ENCODE data around the gene PYCR2. TPM values are rescaled to one million over a fixed set of nuclear protein-coding genes. Genes with fewer than 3 reads are reported as not detected.
"Not testable (repeated sequence)": the region's sequence is repeated elsewhere in the genome, so short reads cannot be mapped to it uniquely, and the experiment has no call there.

PYCR2 gene
- total RNA-seq, 1 experiment from 2014 or later, result 104 TPM

DNA sequence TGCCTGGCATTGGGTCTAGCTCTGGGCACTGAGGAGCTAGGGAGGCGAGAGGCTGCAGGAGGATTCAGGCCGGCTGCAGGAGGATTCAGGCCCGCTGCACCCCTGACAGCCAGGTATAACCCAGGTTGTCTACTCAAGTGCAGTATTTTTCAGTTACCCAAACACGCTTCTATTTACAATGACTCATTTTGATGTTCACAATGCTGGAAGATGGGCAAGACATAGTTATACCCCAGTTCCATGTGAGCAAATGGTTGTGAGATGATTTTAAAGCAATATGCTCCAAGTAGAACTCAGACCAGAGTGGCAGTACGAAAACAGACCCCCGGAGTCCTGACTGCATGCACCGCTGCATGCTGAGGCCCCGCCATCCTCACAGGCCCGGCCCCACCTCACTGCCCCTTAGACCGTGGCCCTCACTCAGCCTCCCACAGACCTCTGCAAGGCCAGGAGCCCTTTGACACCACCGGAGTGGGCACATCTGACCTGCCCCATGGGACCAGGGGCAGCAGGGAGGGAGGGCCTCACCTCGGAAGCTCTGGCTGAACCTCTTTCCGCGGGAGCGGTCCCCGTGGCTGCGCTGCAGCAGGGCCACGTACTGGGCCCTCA is 35.7 kb downstream of the PYCR2 start:
- TF ChIP-seq, protein P1, sequence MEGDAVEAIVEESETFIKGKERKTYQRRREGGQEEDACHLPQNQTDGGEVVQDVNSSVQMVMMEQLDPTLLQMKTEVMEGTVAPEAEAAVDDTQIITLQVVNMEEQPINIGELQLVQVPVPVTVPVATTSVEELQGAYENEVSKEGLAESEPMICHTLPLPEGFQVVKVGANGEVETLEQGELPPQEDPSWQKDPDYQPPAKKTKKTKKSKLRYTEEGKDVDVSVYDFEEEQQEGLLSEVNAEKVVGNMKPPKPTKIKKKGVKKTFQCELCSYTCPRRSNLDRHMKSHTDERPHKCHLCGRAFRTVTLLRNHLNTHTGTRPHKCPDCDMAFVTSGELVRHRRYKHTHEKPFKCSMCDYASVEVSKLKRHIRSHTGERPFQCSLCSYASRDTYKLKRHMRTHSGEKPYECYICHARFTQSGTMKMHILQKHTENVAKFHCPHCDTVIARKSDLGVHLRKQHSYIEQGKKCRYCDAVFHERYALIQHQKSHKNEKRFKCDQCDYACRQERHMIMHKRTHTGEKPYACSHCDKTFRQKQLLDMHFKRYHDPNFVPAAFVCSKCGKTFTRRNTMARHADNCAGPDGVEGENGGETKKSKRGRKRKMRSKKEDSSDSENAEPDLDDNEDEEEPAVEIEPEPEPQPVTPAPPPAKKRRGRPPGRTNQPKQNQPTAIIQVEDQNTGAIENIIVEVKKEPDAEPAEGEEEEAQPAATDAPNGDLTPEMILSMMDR (conservative IDR thresholded peaks at IDR 0.05), result no peak
- Histone ChIP-seq H3K9ac (ENCODE audit: extremely low read depth, insufficient read length, low read length) (peak overlapping the region; percentile 86), H3K14ac (ENCODE audit: insufficient read depth, low read length) (no peak overlapping the region), H2BK20ac (ENCODE audit: low read depth, low read length, poor library complexity, severe bottlenecking) (no peak overlapping the region), H3T11ph (ENCODE audit: low read length) (no peak overlapping the region), H3K23ac (ENCODE audit: insufficient read length, low read depth, low read length) (no peak overlapping the region), H3K27me3 (ENCODE audit: insufficient read depth, low read length) (no peaks in the 10 kb centered on the region), H3K9me3 (ENCODE audit: control insufficient read depth, low read depth, low read length) (no peaks in the 10 kb centered on the region), H4K91ac (ENCODE audit: insufficient read length, low read depth, low read length) (no peak overlapping the region), H3K4me1 (ENCODE audit: insufficient read depth, low read length) (peaks cover 5% of the 10 kb centered on the region; the same call in 1 of the 2 replicates), H3K18ac (ENCODE audit: insufficient read length, low read depth, low read length) (no peak overlapping the region), H2BK120ac (ENCODE audit: low read depth, low read length, poor library complexity, severe bottlenecking) (no peak overlapping the region), H2BK15ac (ENCODE audit: low read depth, low read length) (no peak overlapping the region), H4K5ac (ENCODE audit: insufficient read length, low read depth, low read length) (no peak overlapping the region), H3K56ac (ENCODE audit: insufficient read length, low read depth, low read length) (no peak overlapping the region), H4K20me1 (ENCODE audit: control insufficient read depth, insufficient read depth, insufficient read length) (no peaks in the 10 kb centered on the region), H2BK12ac (ENCODE audit: insufficient read length, low read depth, low read length) (no peak overlapping the region), H3K4me2 (ENCODE audit: insufficient read depth, insufficient read length, low read length) (peak overlapping the region; percentile 36), H3K79me2 (ENCODE audit: insufficient read depth, low read length) (peaks cover 2% of the 10 kb centered on the region; the same call in 1 of the 2 replicates), H3K23me2 (ENCODE audit: insufficient read length, low read depth, low read length, poor library complexity, severe bottlenecking) (no peaks in the 10 kb centered on the region), H3K79me1 (ENCODE audit: insufficient read depth, low read depth, low read length, poor library complexity, severe bottlenecking) (no peaks in the 10 kb centered on the region), H2AK5ac (ENCODE audit: insufficient read length, low read length) (no peak overlapping the region), H3K4ac (ENCODE audit: low read depth, low read length) (no peak overlapping the region), H4K8ac (replicated peaks; ENCODE audit: insufficient read length, low read depth, low read length) (peak overlapping the region; percentile 21), H2BK5ac (ENCODE audit: insufficient read length, low read length) (no peak overlapping the region), H3K27ac (ENCODE audit: insufficient read length, low read depth, low read length) (no peak overlapping the region), H2AFZ (ENCODE audit: low read length) (no peak overlapping the region)
- H3K4me3 Mint-ChIP-seq, result peak overlapping the region; percentile 70 to 75
- H3K27me3 Mint-ChIP-seq (ENCODE audit: low read depth), result peaks cover 2% of the 10 kb centered on the region; the same call in 1 of the 2 replicates
- no CpG with 5 or more reads among the region's 18 CpGs for WGBS (ENCODE audit: extremely low coverage, insufficient read length, low lambda C conversion rate)
- H3K36me3 Mint-ChIP-seq (ENCODE audit: insufficient read depth in 1 of 3, low read depth in 3 of 3), result peaks cover 0 to 13% (median 0%) of the 10 kb centered on the region in 3 experiments; a peak in 5 of 7 replicates
- DNase-seq, result no peak
- peaks cover 44% of the 10 kb centered on the region in 2 experiments for H3K4me1 Mint-ChIP-seq
- peak overlapping the region in 2 of 3 experiments; percentile 18 to 44; a peak in 2 of 7 replicates for H3K27ac Mint-ChIP-seq
- no peaks in the 10 kb centered on the region; a peak in 1 of 5 replicates for H3K9me3 Mint-ChIP-seq

DNA sequence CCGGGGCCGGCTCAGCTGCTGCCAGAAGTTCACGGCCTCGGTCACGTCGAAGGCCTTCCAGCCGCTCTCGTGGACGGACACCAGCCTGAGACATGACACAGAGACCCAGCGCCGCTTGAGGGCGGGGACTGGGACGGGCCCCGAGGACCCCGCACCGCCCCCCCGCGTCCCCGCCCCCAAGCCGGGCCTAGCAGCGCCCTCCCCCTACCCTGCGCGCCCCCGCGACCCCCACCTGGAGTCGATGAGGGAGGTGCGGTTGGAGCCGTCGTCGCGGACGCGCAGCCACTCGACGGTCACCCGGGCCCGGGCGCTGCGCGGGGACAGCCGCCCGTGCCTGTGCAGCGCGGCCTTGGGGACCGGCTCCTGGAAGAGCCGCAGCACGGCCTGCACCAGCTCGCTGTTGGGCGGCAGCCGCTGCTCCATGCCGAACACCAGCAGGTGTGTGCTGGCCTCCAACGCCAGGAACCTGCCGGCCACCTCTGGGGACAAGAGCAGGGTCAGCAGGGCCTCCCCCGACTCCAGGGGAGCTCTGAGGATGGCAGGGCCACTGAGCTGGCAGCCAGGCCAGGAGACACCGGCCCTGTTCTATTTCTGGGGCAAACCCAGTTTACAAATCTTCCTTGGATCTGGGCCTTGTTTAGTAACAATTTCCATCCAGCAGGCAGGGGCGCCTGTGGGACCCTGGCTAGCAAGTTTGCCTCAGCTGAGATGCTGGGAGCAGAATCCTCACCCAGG is 36.3 kb downstream of the PYCR2 start:
- not testable (repeated sequence) for H3K56ac ChIP-seq (ENCODE audit: insufficient read length, low read depth, low read length); H3K23ac ChIP-seq (ENCODE audit: insufficient read length, low read depth, low read length); H3K4me1 ChIP-seq (ENCODE audit: insufficient read depth, low read length); H3K27me3 Mint-ChIP-seq (ENCODE audit: low read depth); H4K5ac ChIP-seq (ENCODE audit: insufficient read length, low read depth, low read length); H3T11ph ChIP-seq (ENCODE audit: low read length); H3K9me3 Mint-ChIP-seq; H2BK15ac ChIP-seq (ENCODE audit: low read depth, low read length); H2BK120ac ChIP-seq (ENCODE audit: low read depth, low read length, poor library complexity, severe bottlenecking); H2BK5ac ChIP-seq (ENCODE audit: insufficient read length, low read length); H3K14ac ChIP-seq (ENCODE audit: insufficient read depth, low read length); H2AK5ac ChIP-seq (ENCODE audit: insufficient read length, low read length); H3K27me3 ChIP-seq (ENCODE audit: insufficient read depth, low read length); H3K9me3 ChIP-seq (ENCODE audit: control insufficient read depth, low read depth, low read length); H2AFZ ChIP-seq (ENCODE audit: low read length); H4K91ac ChIP-seq (ENCODE audit: insufficient read length, low read depth, low read length); DNase-seq; H2BK20ac ChIP-seq (ENCODE audit: low read depth, low read length, poor library complexity, severe bottlenecking); H2BK12ac ChIP-seq (ENCODE audit: insufficient read length, low read depth, low read length); H3K79me1 ChIP-seq (ENCODE audit: insufficient read depth, low read depth, low read length, poor library complexity, severe bottlenecking); H4K20me1 ChIP-seq (ENCODE audit: control insufficient read depth, insufficient read depth, insufficient read length); H3K23me2 ChIP-seq (ENCODE audit: insufficient read length, low read depth, low read length, poor library complexity, severe bottlenecking); H3K79me2 ChIP-seq (ENCODE audit: insufficient read depth, low read length); H4K8ac ChIP-seq (replicated peaks; ENCODE audit: insufficient read length, low read depth, low read length); H3K18ac ChIP-seq (ENCODE audit: insufficient read length, low read depth, low read length); H3K27ac ChIP-seq (ENCODE audit: insufficient read length, low read depth, low read length); H3K4ac ChIP-seq (ENCODE audit: low read depth, low read length)
- peak overlapping the region; percentile 86 for H3K9ac ChIP-seq (ENCODE audit: extremely low read depth, insufficient read length, low read length)
- Mint-ChIP-seq H3K4me3 (peak overlapping the region; percentile 70 to 75), H3K4me1 (peaks cover 46 to 47% of the 10 kb centered on the region in 2 experiments), H3K36me3 (ENCODE audit: insufficient read depth in 1 of 3, low read depth in 3 of 3) (peaks cover 0 to 13% (median 0%) of the 10 kb centered on the region in 3 experiments; a peak in 5 of 7 replicates), H3K27ac (peak overlapping the region in 1 of 3 experiments; percentile 44; a peak in 1 of 7 replicates)
- H3K4me2 ChIP-seq (ENCODE audit: insufficient read depth, insufficient read length, low read length), result peak overlapping the region; percentile 36
- no CpG with 5 or more reads among the region's 56 CpGs for WGBS (ENCODE audit: extremely low coverage, insufficient read length, low lambda C conversion rate)
